Heart left ventricle (tissue), 13 donors: ENCODE measurements around the gene TLK2.

Experiments
- CTCF ChIP-seq, 12 donors: fragments of 200-600 bp; sonication (generic) in 4 of 12; IDR thresholded peaks; one replicate each; pipeline versions ENCODE4 v1.5.0 to v1.8.0; 2018 to 2022; ENCODE audit warnings: antibody characterized with exemption in 12 of 12, mild to moderate bottlenecking in 5 of 12
- POLR2A ChIP-seq, 2 donors: fragments of 450-650 bp; IDR thresholded peaks; one replicate each; pipeline ENCODE4 v1.6.1; 2017; ENCODE audit warnings: antibody characterized with exemption in 2 of 2, mild to moderate bottlenecking in 2 of 2, moderate library complexity in 2 of 2
- donor health status: ischemic (EF 13 %, LVEDD 7.1; RV severe dilation, severe dysfunction).
- donor health status: DM: no; HTN: yes; CAD: no.
- donor health status: DM: no; HTN: no; CAD: no.
- donor health status: ischemic (EF 25% LVEDD 6.9; RV normal size, moderate dysfunction).
- donor health status: ischemic (EF 25% LVEDD 5.7; RV mildly dilated, moderate dysfunction).
- donor health status: ischemic (EF 35%, LVEDD 5.7; RV mildly dilated, moderate dysfunction).
- donor health status: nonischemic (EF 11% LVEDD 7.7; RV severe dilation, severe dysfunction).
- donor health status: DM: yes; HTN: yes; CAD: no.
- donor health status: PGD.
- donor health status: ischemic (EF 29% LVEDD 5.4; RV normal size, mild dysfunction).
- donor health status: nonischemic (EF 23%, LVEDD 6.1; RV moderate dilation, normal function).

- TF ChIP-seq POLR2A (IDR thresholded peaks at IDR 0.05) (no peak), CTCF (IDR thresholded peaks at IDR 0.05) (no peak)
Observed at GRCh38 chr17:62653002-62653825, 174.6 kb downstream of the TLK2 start.
